Right kidney (tissue), 1 donor: ENCODE data around the gene SDC1.
"Not testable (repeated sequence)": the region's sequence is repeated elsewhere in the genome, so short reads cannot be mapped to it uniquely, and the experiment has no call there.

ENCODE experiments used
- DNase-seq: peaks from one replicate; pipeline ENCODE4 v3.0.0-alpha.2; 2016

Gene SDC1

DNA sequence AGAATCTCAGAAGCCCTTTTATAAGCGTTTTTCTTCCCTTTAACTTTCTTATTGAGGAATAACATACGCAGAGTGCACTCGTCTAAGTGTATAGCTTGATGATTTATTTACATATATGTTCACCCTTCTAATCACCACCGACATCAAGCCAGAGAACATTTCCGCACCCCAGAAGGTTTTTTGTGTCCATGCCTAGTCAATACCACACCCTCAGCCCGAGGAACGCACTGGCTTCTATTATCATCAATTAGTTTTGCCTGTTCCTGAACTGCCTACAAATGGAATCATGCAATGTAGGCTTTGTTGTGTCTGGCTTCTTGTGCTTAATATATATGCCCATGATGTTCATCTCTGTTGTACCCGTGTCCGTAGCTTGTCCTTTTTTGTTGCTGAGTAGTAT lies 27.7 kb downstream of the SDC1 start:
- DNase-seq: no peak

DNA sequence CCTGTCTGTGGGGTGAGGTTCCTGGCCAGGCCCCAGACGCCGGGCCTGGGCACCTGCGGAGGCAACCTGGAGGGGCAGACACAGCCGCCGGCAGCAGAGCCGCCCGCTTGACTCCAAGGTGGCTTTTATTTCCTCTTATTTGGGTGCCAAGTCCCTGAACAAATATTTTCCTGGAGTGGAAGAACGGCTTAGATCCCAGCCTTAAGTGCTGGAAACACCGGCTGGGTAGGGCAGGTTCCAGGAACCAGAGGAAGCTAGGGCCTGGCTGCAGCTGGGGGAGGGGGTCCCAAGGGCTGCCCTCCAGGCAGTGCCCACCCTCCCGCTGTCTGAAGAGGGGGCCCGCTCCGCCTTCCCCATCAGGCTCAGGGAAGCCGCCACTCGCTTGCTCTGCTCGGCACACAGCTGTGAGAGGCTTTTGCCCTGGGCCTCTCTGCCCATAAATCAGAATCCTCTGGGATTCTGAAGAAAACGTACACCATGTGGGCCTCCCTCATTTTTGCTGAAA lies 28.2 kb downstream of the SDC1 start:
- DNase-seq: no peak

DNA sequence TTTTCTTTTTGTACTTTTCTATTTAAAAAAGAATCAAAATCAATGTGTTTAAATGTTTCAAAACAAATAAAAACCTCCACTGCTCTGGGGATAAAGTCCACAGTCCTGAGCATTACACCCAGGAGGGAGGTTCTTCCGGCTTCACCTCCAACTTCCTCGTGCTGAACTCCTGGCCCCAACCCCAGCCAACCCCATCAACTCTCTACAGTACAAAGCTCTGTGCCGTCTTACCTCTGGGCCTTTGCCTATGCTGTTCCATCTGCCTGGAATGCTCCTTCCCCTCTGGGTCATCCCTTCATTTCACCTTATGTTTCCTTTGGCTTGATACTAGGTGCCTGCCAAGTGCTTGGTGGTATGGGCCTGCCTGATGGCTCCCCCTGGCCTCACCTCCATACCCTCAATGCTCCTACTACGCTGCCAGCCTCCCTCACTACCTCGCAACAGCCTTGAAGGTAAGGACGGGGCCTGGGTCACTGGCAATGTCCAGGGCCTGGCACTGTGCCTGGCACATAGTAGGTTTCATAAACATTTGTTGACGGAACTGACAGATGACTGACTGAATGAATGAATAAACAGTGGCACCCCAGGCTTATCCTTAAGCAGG lies 28.8 kb downstream of the SDC1 start:
- no peak for DNase-seq

DNA sequence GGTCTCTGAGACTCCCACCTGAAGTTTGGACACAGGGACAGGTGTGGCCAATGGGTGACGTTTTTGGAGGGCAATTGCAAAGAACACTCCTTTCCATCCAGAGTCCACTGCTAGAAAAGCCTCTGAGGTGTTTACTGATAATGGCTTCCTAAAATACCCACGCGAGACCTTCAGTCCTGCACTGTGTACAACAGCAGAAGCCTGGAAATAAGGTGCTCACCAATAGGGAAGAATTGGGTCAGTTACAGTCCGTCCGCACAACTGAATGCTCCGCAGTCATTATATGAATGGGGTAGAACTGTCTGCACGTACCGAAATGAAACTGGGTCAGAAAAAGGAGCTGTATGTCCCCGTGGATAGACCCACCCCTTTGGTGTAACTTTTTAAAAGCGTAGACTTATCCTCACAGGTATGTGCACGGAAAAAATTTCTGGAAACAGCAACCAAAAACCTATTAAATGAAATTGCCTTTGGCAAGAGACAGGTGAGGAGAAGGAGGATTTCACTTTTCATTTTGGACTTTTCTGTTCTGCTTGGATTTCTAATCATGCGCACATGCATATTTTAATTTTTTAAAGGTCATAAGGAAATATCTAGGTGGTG lies 29.4 kb downstream of the SDC1 start:
- no peak for DNase-seq

DNA sequence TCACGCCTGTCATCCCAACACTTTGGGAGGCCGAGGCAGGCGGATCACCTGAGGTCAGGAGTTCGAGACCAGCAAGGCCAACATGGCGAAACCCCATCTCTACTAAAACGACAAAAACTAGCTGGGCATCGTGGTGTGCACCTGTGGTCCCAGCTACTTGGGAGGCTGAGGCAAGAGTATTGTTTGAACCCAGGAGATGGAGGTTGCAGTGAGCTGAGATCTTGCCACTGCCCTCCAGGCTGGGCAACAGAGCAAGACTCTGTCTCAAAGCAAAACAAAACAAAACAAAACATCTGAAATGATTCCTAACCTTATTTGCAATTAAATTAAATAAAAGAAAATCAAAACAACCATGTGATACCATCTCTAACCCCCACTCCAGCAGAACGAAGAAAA lies 29.9 kb downstream of the SDC1 start:
- DNase-seq: not testable (repeated sequence)

DNA sequence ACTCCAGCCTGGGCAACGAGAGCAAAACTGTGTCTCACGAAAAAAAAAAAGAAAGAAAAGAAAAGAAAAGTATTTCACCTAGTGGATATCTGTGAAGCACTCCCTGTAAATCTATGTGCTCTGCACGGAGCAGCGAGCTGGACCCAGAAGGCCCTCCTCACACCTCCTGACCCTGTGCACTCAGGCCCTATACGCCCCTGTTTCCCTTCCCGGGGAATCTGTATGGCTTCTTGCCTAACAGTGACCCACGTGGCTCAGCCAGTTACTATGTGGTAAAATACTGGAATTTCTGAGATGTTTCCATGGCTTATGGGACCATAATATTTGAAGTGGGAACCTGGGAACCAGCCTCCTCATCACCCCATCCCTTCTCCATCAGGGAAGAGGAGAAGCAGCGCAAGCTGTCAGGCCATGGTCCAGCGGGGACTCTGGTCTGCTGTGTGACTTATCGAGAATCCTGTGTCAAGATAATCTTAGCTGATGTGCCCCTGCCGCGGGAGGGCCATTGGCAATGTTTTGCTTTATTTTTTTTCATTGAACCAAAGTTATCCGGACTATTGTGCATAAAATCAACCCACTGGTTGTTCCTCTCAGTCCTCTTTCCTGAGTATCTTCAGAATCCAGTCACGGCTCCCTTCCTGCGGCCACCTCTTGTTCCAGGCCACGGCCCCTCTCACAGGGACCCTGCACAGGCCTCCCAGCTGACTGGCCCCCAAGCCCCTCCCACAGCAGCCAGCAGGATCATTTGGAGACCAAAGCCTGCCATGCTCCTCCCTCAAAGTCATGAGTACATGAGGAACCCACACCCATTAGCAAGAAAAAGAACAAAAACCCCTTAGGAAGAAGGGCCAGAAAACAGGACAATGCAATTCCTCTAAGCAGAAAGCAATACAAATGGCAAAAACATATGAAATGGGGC lies 30.6 kb downstream of the SDC1 start:
- DNase-seq: no peak

DNA sequence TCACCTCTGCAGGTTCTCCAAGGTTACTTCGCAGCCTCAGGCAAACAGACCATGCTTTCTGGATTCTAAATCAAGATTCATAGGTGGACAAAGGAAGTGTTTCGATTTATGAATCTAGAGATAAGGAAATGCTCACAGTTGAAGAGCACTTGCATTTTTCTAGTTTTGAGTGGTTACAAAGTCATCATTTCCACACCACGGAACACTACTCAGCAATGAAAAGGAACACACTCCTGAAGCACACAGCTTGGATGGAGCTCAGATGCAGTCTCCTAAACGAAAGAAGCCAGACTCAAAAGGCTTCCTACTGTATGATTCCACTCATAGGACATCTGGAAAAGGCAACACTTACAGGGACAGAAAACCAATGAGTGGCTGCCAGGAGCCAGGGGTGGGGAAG lies 31.7 kb downstream of the SDC1 start:
- no peak for DNase-seq

DNA sequence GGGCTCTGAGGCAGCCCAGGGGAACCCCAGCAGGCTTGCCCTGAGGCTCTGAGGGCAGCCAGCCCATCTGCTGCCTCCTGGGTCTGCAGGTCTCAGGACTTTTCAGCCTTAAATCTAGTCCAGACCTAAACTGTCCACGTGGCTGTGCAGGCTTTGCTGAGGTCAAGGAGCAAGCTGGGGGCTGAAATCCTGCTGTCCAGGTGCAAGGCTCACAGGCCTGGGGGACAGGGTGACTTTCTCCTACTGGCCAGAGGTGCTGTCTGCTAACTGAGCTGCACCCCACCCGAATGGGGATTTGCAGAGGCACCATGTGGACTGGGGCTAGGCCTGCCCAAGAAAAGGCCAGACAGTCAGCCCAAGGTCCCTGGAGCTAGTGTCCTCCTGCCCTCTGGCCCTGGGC lies 32.1 kb downstream of the SDC1 start:
- DNase-seq: no peak

DNA sequence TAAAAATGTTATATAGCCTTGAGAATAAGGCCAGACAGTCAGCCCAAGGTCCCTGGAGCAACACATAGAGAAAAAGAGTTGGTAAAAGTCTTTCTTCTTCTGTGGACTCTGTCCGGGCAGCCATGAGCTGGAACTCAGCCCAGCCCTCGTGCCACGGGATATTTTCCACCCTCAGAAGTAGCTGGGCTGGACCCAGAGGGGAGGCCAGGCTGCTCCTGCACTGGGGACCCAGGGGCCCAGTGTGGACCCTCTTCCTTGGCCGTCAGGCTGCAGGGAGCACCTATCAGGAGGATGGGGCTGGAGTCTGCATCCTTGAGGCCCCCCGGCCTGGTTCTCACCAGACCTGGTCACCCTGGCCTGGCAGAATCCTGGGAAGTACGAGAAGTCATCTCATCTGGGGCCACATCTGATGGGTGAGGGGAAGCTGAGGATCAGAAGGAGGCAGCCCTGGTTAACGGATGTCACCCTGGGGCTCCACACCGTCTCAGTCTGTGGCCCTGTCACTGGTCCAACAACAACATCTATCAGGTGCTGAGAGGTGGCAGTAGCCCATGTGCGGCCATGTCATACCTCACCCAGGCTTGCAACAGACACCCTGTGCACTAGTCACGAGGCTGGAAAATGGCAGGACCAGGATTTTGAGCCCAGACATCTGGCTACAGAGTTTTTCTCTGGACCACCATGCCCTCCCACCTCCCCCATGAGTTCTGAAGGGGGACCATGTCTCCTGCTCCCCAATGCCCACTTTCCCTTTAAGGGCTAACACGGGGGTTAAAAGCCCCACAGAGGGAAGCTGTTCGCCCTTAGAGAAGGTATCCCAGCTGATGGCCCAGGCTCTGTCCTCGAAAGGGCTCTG lies 33.0 kb downstream of the SDC1 start:
- DNase-seq: no peak

DNA sequence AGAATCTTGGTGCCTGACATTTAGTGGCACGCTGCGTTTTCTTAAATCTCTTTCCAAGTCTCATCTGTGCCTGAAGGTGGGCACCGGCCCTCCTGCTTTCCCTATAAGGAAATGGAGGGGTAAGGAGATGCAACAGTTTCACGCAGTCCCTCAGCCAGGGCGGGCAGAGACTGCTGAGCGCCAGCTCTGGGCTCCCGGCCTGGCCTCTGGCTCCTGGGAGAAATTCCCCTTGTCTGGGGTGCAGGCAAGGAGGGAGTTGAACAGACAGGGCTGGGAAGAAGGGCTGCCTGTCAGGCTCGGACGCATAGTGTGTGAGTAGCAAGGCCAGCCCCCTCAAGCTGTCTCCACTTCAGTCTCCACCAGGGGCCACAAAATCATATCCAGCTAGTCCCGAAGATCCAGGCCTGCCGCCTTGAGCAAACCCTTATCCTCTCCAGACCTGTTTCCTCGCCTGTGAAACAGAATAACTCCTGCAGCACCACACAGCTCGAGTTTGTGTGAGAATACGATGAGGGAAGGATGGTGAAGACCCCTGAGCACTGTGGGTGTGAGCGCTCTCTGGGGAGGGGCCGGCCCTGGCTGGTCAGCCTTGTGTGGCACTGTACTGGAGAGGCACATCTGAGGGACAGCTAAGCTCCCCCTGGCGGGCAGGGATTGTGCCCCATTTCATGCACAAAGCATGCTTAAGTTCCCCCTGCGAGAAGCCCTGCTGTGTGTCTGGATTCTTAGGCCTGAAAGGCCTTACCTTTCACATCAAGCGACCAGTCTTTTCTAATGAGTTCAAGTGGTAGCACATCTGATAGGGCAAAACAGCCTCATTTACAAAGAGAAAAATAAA lies 33.8 kb downstream of the SDC1 start:
- DNase-seq: no peak

DNA sequence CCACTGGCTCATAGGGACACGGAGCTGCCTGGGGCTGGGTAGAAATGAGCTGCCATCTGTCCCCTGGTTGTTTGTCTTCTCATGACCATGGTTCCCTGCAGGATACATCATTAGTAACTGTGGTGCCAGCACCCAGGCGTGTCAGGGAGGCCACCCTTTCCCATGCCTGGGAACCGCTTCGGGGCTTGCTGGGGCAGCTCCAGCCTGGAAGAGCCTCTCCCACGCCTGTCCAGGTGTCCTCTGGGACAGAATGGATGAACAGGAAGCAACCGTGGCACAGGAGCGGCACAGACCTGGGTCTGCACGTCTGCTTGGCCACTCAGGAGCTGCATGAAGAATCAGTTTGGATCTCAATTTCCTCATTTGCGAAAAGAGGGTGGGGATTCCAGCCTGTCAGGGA lies 34.8 kb downstream of the SDC1 start:
- no peak for DNase-seq

DNA sequence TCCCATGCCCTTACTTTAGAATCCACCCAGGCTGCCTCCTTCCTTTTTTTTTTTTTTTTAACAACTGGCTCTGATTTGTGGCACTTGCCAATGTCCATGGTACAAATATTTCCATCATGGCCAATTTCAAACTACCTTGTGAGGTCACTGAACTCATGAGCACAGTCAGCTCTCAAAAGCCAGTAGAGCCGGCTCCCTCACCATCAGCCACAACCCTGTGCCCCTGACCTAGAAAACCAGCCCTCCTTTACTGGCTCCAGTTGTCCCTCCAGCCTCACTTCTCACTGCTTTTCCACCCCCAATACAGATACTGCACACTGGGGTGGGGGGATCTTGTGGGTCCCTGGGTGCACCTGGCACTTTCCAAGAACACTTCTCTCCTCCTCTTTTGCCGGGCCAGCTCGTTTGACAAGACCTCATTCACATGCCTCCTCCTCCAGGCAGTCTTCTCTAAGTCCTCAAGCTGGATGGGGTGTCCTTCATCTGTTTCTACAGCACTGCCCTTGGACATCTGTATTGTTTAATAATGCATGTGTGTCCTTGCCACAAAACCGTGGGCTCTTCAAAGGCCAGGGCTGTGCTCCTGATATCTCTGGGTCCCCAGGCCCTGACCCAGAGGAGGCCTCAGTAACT lies 35.5 kb downstream of the SDC1 start:
- no peak for DNase-seq

DNA sequence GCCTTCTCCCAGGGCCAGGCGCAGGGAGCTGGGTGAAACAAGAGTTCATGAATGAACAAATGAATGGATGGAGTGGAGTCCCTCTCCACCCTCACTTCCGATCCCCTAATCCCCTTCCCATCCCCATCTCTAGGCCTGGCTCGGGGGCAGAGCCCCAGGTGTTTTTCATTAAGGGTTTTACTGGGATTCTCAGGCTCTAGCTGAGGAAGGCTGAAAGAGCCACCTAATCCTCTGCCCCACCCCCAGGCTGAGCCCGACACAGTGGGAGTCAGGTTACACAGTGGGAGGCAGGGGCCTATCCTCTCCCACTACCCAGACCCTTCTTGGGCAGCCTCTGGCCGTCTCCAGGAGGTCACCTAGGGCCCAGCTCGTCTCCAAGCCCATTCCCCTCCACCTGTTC lies 36.1 kb downstream of the SDC1 start:
- no peak for DNase-seq

DNA sequence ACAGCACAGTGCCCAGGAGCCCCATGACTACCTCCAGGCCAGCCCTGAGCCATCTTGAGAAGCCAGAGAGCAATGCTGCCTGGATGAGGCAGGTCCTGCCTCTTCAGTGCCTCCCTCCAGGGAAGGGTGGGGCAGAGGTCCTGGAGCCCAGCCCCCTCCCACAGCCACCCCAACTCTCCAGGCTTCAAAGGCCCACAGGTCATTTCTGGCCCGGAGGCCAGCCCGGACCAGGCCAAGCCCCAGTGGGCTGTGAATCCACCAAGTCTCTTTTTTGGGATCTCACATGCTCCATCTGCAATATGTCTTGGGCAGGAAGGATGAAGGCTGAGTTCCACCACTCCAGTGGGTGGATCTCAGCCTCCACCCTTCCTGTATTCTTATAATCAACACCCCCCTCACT lies 36.7 kb downstream of the SDC1 start:
- DNase-seq: no peak

DNA sequence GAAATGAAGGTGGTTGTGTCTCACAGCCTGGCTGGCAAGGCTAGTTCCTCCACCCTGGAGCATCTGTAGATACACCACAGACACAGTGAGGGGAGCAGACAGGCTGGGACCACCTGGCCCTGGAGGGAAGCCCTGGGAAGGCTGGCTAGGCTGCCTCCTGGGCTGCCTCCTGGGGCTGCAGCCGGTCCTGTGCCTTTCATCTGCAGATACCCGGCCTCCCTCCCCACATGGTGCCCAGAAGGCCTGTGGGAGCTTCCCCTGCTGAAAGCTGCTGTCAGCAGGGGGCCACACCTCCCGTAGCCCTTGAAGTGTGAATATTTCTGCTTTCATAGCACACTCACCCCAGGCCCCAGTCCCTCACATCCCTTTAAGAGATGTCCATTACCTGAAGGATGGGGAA lies 37.6 kb downstream of the SDC1 start:
- DNase-seq: no peak

DNA sequence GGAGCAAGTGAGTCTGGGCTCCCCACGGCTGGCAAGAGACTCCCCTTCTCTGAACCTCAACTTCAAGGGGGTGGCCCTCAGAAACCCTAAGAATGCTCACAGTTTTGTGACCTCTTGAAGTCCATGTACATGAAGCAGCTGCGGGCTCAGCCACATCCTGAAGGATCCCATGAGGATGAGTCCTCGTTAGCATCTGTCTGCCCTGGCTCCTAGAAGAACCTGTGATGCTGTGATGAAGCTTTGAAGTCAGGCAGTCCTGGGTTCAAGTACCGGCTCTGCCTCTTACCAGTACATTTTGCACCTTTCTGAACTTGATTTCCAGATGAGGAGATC lies 38.1 kb downstream of the SDC1 start:
- no peak for DNase-seq

DNA sequence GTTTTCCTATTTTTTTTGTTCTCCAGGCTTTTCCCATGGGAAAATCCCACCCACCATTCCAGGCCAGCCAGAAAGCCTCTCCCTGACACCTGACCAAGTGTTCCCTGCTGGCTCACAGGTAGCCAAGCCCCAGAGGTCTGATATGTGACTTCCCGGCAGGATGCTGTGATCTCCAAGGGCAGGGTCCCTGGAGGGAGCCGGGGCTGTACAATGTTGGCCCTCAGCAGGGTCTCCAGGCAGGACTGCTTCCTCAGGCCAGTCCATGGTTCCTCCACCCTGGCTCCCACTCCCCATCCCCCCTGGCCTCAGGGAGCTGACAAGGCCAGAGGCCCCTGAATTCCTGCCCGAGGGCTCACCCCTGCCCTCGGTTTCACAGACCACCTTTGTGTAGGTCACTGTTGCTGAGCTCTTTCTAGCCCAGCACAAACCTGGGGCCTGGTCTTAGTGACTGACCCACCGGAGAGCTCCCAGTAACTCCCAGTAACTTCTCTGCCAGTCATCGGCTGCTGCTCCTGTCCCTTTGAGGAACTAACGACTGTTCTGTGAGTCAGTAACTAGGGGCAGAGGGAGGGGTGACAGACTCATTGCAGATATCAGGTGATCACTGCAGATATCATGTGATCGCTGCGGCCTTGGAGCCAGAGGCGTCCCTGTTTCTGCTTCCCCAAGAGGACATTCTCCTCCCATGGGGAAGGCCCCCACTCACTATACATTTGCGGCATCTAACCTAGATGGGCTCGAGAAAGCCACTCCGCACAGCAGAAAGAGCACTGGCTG lies 38.7 kb downstream of the SDC1 start:
- DNase-seq: no peak

DNA sequence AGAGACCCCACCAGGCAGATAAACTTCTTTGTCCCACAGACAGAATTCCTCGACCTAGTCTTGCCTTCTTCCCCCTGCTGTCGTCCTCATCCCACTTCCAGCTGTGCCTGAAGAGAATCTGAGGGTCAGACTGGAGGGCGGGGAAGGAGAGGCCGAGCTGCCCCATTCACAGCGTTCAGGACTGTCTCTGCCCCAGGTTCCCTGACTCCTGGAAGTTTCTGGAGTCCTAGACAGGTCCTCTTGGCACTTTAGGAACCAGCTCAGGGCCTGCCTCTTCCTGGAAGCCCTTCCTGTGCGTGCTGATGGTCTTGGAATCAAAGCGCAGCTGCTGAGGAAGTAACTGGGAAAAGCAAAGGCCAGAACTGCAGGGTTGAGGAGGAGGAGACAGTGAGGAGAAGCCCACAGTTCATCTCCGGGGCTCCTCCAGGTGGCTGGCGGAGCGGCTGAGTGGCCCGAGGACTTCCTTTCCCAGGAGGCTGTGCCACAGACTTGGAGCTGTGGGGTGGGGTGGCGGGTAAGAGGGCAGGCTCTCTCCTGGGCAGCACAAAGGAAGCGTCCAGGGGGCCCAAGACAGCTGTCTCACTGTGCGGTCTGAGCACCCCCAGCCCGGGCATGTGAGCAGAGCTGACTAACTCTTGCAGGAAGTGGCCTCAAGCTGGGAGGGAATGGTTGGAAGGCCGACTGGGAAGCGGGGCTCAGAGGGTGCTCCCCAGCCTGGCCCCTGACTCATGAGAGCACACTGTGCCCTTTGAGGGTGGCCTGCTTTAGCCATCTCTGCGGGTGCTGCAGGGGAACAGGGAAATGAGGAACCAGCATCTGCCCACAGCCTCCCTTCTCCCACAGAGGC lies 39.5 kb downstream of the SDC1 start:
- no peak for DNase-seq
